ENCODE measurements around the gene CCDC138.

GRCh38 chr2:108895188-108895587, 108.6 kb downstream of the CCDC138 start:
- TF ChIP-seq, protein P1, sequence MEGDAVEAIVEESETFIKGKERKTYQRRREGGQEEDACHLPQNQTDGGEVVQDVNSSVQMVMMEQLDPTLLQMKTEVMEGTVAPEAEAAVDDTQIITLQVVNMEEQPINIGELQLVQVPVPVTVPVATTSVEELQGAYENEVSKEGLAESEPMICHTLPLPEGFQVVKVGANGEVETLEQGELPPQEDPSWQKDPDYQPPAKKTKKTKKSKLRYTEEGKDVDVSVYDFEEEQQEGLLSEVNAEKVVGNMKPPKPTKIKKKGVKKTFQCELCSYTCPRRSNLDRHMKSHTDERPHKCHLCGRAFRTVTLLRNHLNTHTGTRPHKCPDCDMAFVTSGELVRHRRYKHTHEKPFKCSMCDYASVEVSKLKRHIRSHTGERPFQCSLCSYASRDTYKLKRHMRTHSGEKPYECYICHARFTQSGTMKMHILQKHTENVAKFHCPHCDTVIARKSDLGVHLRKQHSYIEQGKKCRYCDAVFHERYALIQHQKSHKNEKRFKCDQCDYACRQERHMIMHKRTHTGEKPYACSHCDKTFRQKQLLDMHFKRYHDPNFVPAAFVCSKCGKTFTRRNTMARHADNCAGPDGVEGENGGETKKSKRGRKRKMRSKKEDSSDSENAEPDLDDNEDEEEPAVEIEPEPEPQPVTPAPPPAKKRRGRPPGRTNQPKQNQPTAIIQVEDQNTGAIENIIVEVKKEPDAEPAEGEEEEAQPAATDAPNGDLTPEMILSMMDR (IDR thresholded peaks at IDR 0.05), result no peak
- no peak for TF ChIP-seq POLR2A (IDR thresholded peaks at IDR 0.05)
